GM12801 (cell line): ENCODE results near the gene CHAC1.

ENCODE experiments used
- CTCF ChIP-seq: IDR thresholded peaks from one replicate; pipeline ENCODE4 v1.5.1; 2011; ENCODE audit warnings: control low read depth; ENCODE audit not compliant: insufficient read length; ENCODE audit errors: extremely low read depth

Gene CHAC1

GRCh38 chr15:40942337-40942854 is 10.9 kb upstream of the CHAC1 start:
- TF ChIP-seq CTCF, result no peak

- no peak for TF ChIP-seq CTCF
Observed at GRCh38 chr15:40942878-40943277, 10.4 kb upstream of the CHAC1 start.

- no peak for TF ChIP-seq CTCF
Observed at GRCh38 chr15:40943764-40944365, 9.4 kb upstream of the CHAC1 start.

DNA sequence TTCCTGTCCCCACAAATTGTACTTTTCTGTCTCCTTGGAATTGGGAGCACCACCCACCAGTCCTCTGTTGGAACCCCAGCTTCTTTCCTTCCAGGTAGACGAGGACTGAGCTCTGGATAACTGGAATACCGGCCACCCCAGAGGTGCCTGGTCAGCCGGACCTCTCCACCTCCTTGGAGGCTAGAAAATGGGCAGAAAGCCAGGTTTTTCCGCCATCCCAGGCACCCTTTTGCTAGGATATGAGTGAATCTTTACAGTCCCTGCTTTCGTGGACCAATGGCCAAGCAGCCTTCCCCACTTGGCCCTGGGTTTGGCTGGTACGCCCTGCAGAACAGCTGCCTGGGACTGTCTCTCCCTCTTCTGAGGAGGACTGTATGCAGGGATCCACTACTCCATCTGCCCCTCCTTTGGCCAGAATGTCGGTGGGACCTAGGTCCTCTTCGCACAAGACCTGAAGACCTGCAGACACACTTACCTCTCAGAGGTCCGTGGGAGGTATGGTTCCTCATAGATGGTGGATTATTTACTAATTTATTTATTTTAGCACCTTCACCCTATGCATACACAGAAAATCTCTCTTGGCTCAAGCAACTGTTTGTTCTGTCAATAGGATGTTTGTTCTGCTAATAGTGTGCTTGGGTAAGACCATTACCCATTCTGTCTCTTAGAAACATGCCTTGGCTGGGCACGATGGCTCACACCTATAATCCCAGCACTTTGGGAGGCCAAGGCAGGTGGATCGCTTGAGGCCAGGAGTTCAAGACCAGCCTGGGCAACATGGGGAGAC is 8.6 kb upstream of the CHAC1 start:
- TF ChIP-seq CTCF, result no peak

DNA sequence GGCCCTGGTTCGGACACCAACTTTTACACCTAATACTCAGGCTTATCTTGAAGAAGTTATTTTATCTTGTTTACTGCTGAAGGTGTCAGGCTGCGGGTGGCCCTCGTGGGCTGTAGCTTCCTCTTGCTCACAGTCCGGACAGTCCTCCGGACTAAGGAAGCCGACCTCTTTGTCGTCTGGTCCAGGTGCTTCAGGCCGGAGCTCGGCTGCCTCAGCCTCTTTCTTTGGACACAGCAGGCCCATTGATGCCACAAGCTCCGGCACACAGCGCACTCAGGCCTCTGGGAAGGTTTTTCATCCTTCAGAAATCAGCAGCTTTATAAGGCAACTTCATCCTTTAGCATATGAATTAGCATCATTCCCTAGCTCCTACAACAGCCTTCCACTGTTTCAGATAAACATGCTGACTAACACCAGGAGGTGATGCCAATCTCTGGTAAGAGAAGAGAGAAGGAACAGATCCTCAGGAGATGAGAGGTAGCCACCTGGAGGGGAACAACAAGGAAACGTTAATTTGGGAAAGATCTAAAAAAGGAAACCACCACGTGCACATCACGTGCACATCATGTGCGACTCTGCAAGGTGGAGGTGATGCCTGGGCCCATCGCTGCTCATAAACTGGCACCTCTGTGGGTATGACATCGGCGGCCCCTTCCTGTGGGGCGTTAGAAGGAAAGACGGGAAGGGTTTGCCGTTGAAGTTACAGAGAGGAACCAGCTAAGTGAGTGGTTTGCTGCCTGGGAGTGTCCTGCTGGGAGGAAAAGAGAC is 4.4 kb upstream of the CHAC1 start:
- TF ChIP-seq CTCF, result no peak

GRCh38 chr15:40949756-40950207 is 3.5 kb upstream of the CHAC1 start:
- no peak for TF ChIP-seq CTCF

- no peak for TF ChIP-seq CTCF
Observed at GRCh38 chr15:40951764-40952163, 1.5 kb upstream of the CHAC1 start.
